ENCODE results near the gene GAPT.

Gene GAPT

GRCh38 chr5:58447226-58447625 is 44.0 kb upstream of the GAPT start:
- H3K9me2 ChIP-seq (ENCODE audit: low read depth, low read length), result no peaks in the 10 kb centered on the region
- H3K4me2 ChIP-seq (ENCODE audit: low read length), result no peak overlapping the region
- TF ChIP-seq CTCF (IDR thresholded peaks at IDR 0.05; ENCODE audit: low read length) (no peak), EZH2 (IDR thresholded peaks at IDR 0.05; ENCODE audit: borderline replicate concordance, low read length) (no peak)
- no peaks in the 10 kb centered on the region for H4K20me1 ChIP-seq (ENCODE audit: insufficient read depth, low read length)
- H3K9me3 ChIP-seq (ENCODE audit: low read length), result no peaks in the 10 kb centered on the region
- H3K9ac ChIP-seq (ENCODE audit: low read length), result no peak overlapping the region
- no peak overlapping the region for H3K4me3 ChIP-seq (ENCODE audit: low read depth, low read length, poor library complexity, severe bottlenecking)
- H3K79me2 ChIP-seq (ENCODE audit: insufficient read depth, low read length), result no peaks in the 10 kb centered on the region
- H3K27ac ChIP-seq (ENCODE audit: low read depth, low read length, poor library complexity, severe bottlenecking), result no peak overlapping the region
- no peaks in the 10 kb centered on the region for H3K4me1 ChIP-seq (ENCODE audit: insufficient read depth, low read length, severe bottlenecking)
- H3K36me3 ChIP-seq (ENCODE audit: insufficient read depth, low read length), result no peaks in the 10 kb centered on the region
- H3F3A ChIP-seq (ENCODE audit: insufficient read depth, low read length), result no peaks in the 10 kb centered on the region
- no peaks in the 10 kb centered on the region for H3K27me3 ChIP-seq (ENCODE audit: insufficient read depth, low read length)
- no peak overlapping the region for H2AFZ ChIP-seq (ENCODE audit: low read length)

- no peaks in the 10 kb centered on the region for H3K36me3 ChIP-seq (ENCODE audit: insufficient read depth, low read length)
- no peak overlapping the region for H3K4me3 ChIP-seq (ENCODE audit: low read depth, low read length, poor library complexity, severe bottlenecking)
- H3K4me2 ChIP-seq (ENCODE audit: low read length), result no peak overlapping the region
- no peak overlapping the region for H2AFZ ChIP-seq (ENCODE audit: low read length)
- no peak overlapping the region for H3K27ac ChIP-seq (ENCODE audit: low read depth, low read length, poor library complexity, severe bottlenecking)
- H3K27me3 ChIP-seq (ENCODE audit: insufficient read depth, low read length), result no peaks in the 10 kb centered on the region
- TF ChIP-seq CTCF (IDR thresholded peaks at IDR 0.05; ENCODE audit: low read length) (no peak), EZH2 (IDR thresholded peaks at IDR 0.05; ENCODE audit: borderline replicate concordance, low read length) (no peak)
- H3K9me3 ChIP-seq (ENCODE audit: low read length), result no peaks in the 10 kb centered on the region
- H3F3A ChIP-seq (ENCODE audit: insufficient read depth, low read length), result no peaks in the 10 kb centered on the region
- H4K20me1 ChIP-seq (ENCODE audit: insufficient read depth, low read length), result no peaks in the 10 kb centered on the region
- H3K4me1 ChIP-seq (ENCODE audit: insufficient read depth, low read length, severe bottlenecking), result no peaks in the 10 kb centered on the region
- H3K9ac ChIP-seq (ENCODE audit: low read length), result no peak overlapping the region
- no peaks in the 10 kb centered on the region for H3K79me2 ChIP-seq (ENCODE audit: insufficient read depth, low read length)
- H3K9me2 ChIP-seq (ENCODE audit: low read depth, low read length), result no peaks in the 10 kb centered on the region
These were observed 41.2 kb upstream of the GAPT start for GRCh38 chr5:58450018-58450417.

GRCh38 chr5:58450811-58451629 is 40.2 kb upstream of the GAPT start:
- no peaks in the 10 kb centered on the region for H3K27me3 ChIP-seq (ENCODE audit: insufficient read depth, low read length)
- no peaks in the 10 kb centered on the region for H3K36me3 ChIP-seq (ENCODE audit: insufficient read depth, low read length)
- H2AFZ ChIP-seq (ENCODE audit: low read length), result no peak overlapping the region
- no peaks in the 10 kb centered on the region for H4K20me1 ChIP-seq (ENCODE audit: insufficient read depth, low read length)
- TF ChIP-seq CTCF (IDR thresholded peaks at IDR 0.05; ENCODE audit: low read length) (no peak), EZH2 (IDR thresholded peaks at IDR 0.05; ENCODE audit: borderline replicate concordance, low read length) (no peak)
- H3K4me3 ChIP-seq (ENCODE audit: low read depth, low read length, poor library complexity, severe bottlenecking), result no peak overlapping the region
- no peaks in the 10 kb centered on the region for H3F3A ChIP-seq (ENCODE audit: insufficient read depth, low read length)
- H3K9me3 ChIP-seq (ENCODE audit: low read length), result no peaks in the 10 kb centered on the region
- no peaks in the 10 kb centered on the region for H3K79me2 ChIP-seq (ENCODE audit: insufficient read depth, low read length)
- H3K27ac ChIP-seq (ENCODE audit: low read depth, low read length, poor library complexity, severe bottlenecking), result no peak overlapping the region
- H3K4me2 ChIP-seq (ENCODE audit: low read length), result no peak overlapping the region
- H3K4me1 ChIP-seq (ENCODE audit: insufficient read depth, low read length, severe bottlenecking), result no peaks in the 10 kb centered on the region
- no peaks in the 10 kb centered on the region for H3K9me2 ChIP-seq (ENCODE audit: low read depth, low read length)
- no peak overlapping the region for H3K9ac ChIP-seq (ENCODE audit: low read length)
